Stimulated activated CD4-positive, alpha-beta T cell treated with anti-CD3 and anti-CD28 coated beads, TNF-alpha, amount 100 ng/mL, for 24 hours (primary cell): Measurements from ENCODE around the gene KCNG4.
"Not testable (repeated sequence)": the region's sequence is repeated elsewhere in the genome, so short reads cannot be mapped to it uniquely, and the experiment has no call there.

ENCODE experiments used
- DNase-seq, 3 experiments: peaks; one replicate each; pipeline ENCODE4 v3.0.0-alpha.2; 2020; ENCODE audit warnings: low read depth in 3 of 3

Gene KCNG4

GRCh38 chr16:84236671-84237070 lies 3.1 kb downstream of the KCNG4 start:
- no peak for DNase-seq

GRCh38 chr16:84234321-84235241 lies 5.2 kb downstream of the KCNG4 start:
- no peak for DNase-seq

- DNase-seq = no peak
Measured at GRCh38 chr16:84233748-84234147, 6.1 kb downstream of the KCNG4 start.

- DNase-seq = no peak
Measured at GRCh38 chr16:84232969-84233368, 6.8 kb downstream of the KCNG4 start.

GRCh38 chr16:84232060-84232459 lies 7.8 kb downstream of the KCNG4 start:
- DNase-seq = no peak

GRCh38 chr16:84229471-84229870 lies 10.3 kb downstream of the KCNG4 start:
- DNase-seq = no peak

GRCh38 chr16:84228256-84228838 lies 11.5 kb downstream of the KCNG4 start:
- no peak for DNase-seq

GRCh38 chr16:84227548-84227947 lies 12.3 kb downstream of the KCNG4 start:
- DNase-seq = no peak

- DNase-seq = no peak
Measured at GRCh38 chr16:84226026-84226425, 13.8 kb downstream of the KCNG4 start.

- no peak for DNase-seq
Measured at GRCh38 chr16:84225571-84225970, 14.2 kb downstream of the KCNG4 start.

GRCh38 chr16:84225126-84225525 lies 14.7 kb downstream of the KCNG4 start:
- no peak for DNase-seq

GRCh38 chr16:84224554-84224953 lies 15.3 kb downstream of the KCNG4 start:
- DNase-seq = no peak

- DNase-seq = no peak
Measured at GRCh38 chr16:84223456-84223855, 16.4 kb downstream of the KCNG4 start.

- DNase-seq = no peak
Measured at GRCh38 chr16:84220851-84221250, 19.0 kb downstream of the KCNG4 start.

- no peak for DNase-seq
Measured at GRCh38 chr16:84218956-84219355, 20.9 kb downstream of the KCNG4 start.

GRCh38 chr16:84218176-84218823 lies 21.5 kb downstream of the KCNG4 start:
- no peak for DNase-seq

GRCh38 chr16:84216144-84216543 lies 23.7 kb downstream of the KCNG4 start:
- DNase-seq = not testable (repeated sequence)

- no peak for DNase-seq
Measured at GRCh38 chr16:84215531-84215930, 24.3 kb downstream of the KCNG4 start.

- DNase-seq = no peak
Measured at GRCh38 chr16:84214451-84215066, 25.3 kb downstream of the KCNG4 start.

GRCh38 chr16:84212631-84213030 lies 27.2 kb downstream of the KCNG4 start:
- DNase-seq = no peak

- DNase-seq = no peak
Measured at GRCh38 chr16:84212154-84212553, 27.7 kb downstream of the KCNG4 start.

GRCh38 chr16:84209989-84210388 lies 29.8 kb downstream of the KCNG4 start:
- DNase-seq = no peak
